Natural killer cell treated with Interleukin-12 subunit alpha and Interleukin-12 subunit beta and Interleukin-15 and Interleukin-18, amount 100 ng/mL, for 72 hours (primary cell): Measurements from ENCODE around the gene NT5C2. TPM values are rescaled to one million over a fixed set of nuclear protein-coding genes. Genes with fewer than 3 reads are reported as not detected.
"Not testable (repeated sequence)": the region's sequence is repeated elsewhere in the genome, so short reads cannot be mapped to it uniquely, and the experiment has no call there.

ENCODE experiments used
- ATAC-seq, 2 donors: fragments of 150-1000 bp; cut with Tn5 transposase in 1 of 2; sonication (Bioruptor Pico), chemical (Tn5 transposase) in 1 of 2; 2 replicates each; pipeline ENCODE4 v1.10.0; 2021
- DNase-seq: peaks from one replicate; pipeline ENCODE4 v3.0.0; 2022; ENCODE audit warnings: low spot score
- H3K27ac Mint-ChIP-seq, 2 donors: 1 replicate in 1 of 2; 2 replicates in 1 of 2; pipeline ENCODE4 v1.8.0; 2022; ENCODE audit warnings: mixed read lengths in 2 of 2, mild to moderate bottlenecking in 1 of 2, moderate library complexity in 1 of 2
- H3K27me3 Mint-ChIP-seq, 2 donors: 1 replicate in 1 of 2; 2 replicates in 1 of 2; pipeline ENCODE4 v1.8.0; 2022; ENCODE audit warnings: mixed read lengths in 2 of 2
- H3K36me3 Mint-ChIP-seq: one replicate; pipeline ENCODE4 v1.8.0; 2022; ENCODE audit warnings: mixed read lengths
- H3K4me1 Mint-ChIP-seq, 2 donors: 1 replicate in 1 of 2; 2 replicates in 1 of 2; pipeline ENCODE4 v1.8.0; 2022; ENCODE audit warnings: low read depth in 2 of 2, mixed read lengths in 2 of 2, mild to moderate bottlenecking in 1 of 2
- H3K4me3 Mint-ChIP-seq: one replicate; pipeline ENCODE4 v1.8.0; 2022; ENCODE audit warnings: mixed read lengths
- H3K9me3 Mint-ChIP-seq: 2 replicates; pipeline ENCODE4 v1.8.0; 2022; ENCODE audit warnings: mixed read lengths
- total RNA-seq, 2 donors: library from RNA; stranded (reverse); gene quantifications; one replicate each; pipeline ENCODE4 v1.2.3, GENCODE V29; 2022

The NT5C2 gene
- total RNA-seq, 2 donors from 2014 or later, result 60.2 to 75.0 TPM

DNA sequence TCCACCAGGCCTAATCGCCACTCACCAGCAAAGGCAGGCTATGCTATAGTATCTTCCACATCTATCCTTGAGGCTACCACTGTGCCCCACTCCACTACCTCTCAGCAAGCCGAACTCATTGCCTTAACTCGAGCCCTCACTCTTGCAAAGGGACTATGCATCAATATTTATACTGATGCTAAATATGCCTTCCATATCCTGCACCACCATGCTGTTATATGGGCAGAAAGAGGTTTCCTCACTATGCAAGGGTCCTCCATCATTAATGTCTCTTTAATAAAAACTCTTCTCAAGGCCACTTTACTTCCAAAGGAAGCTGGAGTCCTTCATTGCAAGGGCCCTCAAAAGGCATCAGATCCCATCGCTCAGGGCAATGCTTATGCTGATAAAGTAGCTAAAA is 17.2 kb upstream of the NT5C2 start:
- Mint-ChIP-seq H3K27me3 (peaks cover 14 to 26% of the 10 kb centered on the region in 2 donors), H3K36me3 (peaks cover 13% of the 10 kb centered on the region)
- not testable (repeated sequence) for H3K9me3 Mint-ChIP-seq, H3K4me3 Mint-ChIP-seq, ATAC-seq, H3K4me1 Mint-ChIP-seq, H3K27ac Mint-ChIP-seq, DNase-seq

DNA sequence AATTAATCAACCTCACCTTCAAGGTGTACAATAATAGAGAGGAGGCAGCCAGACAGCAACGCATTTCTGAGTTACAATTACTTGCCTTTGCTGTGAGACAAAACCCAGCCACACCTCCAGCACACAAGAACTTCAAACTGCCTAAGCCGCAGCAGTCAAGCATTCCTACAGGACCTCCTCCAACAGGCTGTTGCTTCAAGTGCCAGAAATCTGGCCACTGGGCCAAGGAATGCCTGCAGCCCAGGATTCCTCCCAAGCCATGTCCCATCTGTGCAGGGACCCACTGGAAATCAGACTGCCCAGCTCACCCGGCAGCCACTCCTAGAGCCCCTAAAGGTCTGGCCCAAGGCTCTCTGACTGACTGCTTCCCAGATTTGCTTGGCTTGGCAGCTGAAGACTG is 14.6 kb upstream of the NT5C2 start:
- not testable (repeated sequence) for H3K4me3 Mint-ChIP-seq, H3K27ac Mint-ChIP-seq, ATAC-seq

DNA sequence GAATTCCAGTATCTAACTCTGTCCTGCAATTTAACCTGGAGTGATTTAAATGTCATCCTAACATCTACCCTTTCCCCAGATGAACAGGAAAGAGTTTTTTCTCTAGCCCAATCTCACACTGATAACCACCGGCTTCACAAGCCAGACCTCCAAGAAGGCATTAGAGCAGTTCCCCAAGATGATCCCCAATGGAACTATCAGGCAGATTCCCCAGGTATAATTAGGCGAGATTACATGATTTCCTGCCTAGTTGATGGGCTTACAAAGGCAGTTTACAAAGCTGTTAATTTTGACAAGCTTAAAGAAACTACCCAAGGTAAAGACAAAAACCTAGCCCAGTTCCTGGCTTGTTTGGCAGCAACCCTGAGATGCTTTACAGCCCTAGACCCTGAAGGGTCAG is 14.1 kb upstream of the NT5C2 start:
- H3K27ac Mint-ChIP-seq, result no peak overlapping the region
- ATAC-seq, result no peak
- H3K9me3 Mint-ChIP-seq, result peaks cover 3% of the 10 kb centered on the region
- no peak for DNase-seq
- no peak overlapping the region for H3K4me3 Mint-ChIP-seq
- H3K4me1 Mint-ChIP-seq, result no peaks in the 10 kb centered on the region
- H3K27me3 Mint-ChIP-seq, result peaks cover 11 to 16% of the 10 kb centered on the region in 2 donors
- H3K36me3 Mint-ChIP-seq, result peaks cover 4% of the 10 kb centered on the region

More for the DNA sequence above, 14.6 kb upstream of the NT5C2 start:
- not testable (repeated sequence) for H3K4me1 Mint-ChIP-seq, H3K9me3 Mint-ChIP-seq, DNase-seq, H3K36me3 Mint-ChIP-seq
- H3K27me3 Mint-ChIP-seq, result peaks cover 14 to 22% of the 10 kb centered on the region in 2 donors

DNA sequence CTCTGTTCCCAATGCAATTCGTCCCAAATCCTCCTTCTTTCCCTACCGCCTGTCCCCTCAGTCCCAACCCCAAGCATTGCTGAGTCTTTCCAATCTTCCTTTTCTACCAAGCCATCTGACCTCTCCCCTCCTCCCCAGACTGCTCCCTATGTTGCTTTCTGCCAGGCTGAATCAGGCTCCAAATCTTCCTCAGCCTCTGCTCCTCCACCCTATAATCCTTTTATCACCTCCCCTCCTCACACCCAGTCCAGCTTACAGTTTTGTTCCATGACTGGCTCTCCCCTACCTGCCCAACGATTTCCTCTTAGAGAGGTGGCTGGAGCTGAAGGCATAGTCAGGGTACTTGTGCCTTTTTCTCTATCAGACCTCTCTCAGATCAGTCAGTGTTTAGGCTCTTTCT is 13.6 kb upstream of the NT5C2 start:
- not testable (repeated sequence) for DNase-seq, H3K36me3 Mint-ChIP-seq, ATAC-seq, H3K27ac Mint-ChIP-seq, H3K9me3 Mint-ChIP-seq, H3K4me3 Mint-ChIP-seq, H3K4me1 Mint-ChIP-seq
- H3K27me3 Mint-ChIP-seq, result peaks cover 9 to 16% of the 10 kb centered on the region in 2 donors

DNA sequence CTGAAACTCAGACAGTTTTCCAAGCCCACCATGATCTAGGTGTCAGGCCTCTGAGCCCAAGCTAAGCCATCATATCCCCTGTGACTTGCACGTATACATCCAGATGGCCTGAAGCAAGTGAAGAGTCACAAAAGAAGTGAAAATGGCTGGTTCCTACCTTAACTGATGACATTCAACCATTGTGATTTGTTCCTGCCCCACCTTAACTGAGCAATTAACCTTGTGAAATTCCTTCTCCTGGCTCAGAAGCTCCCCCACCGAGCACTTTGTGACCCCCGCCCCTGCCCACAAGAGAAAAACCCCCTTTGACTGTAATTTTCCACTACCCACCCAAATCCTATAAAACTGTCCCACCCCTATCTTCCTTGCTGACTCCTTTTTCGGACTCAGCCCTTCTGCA is 12.3 kb upstream of the NT5C2 start:
- not testable (repeated sequence) for H3K36me3 Mint-ChIP-seq, H3K9me3 Mint-ChIP-seq, ATAC-seq, H3K27ac Mint-ChIP-seq, DNase-seq, H3K4me1 Mint-ChIP-seq, H3K4me3 Mint-ChIP-seq
- peaks cover 11 to 16% of the 10 kb centered on the region in 2 donors for H3K27me3 Mint-ChIP-seq

DNA sequence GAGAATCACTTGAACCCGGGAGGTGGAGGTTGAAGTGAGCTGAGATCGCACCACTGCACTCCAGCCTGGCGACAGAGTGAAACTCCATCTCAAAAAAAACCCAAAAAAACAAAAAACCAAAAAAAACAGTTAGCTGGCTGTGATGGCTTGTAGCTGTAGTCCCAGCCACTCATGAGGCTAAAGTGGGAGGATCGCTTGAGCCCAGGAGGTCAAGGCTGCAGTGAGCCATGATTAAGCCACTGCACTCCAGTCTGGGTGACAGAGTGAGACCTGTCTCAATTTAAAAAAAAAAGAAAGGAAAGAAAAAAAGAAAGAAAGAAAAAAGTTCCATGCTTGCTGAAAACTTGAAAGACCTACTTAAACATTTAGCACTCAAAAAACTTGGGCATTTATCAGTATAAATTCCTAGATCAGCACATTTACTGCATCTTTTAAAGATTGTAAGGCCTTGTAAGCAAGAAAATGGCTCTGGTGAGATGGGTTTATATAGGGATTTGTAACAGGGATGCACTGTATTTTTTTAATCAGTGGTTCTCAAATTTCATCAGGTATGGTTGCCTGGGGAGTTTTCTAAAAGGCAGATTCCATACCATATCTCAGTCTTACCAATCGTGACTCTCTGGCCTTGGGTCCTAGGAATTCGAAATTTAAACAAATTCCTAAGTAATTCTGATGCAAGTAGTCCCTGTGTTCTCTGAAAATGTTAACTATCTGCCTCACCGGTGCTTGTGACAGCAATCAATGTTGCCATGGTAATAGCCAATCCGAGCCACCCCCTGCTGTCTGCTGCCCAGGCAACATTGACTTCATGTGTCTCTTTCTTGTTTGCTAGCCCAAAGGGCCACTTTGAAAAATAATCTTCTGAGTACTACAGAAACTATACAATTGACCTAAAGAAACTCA is 11.5 kb upstream of the NT5C2 start:
- Mint-ChIP-seq H3K4me1 (no peaks in the 10 kb centered on the region), H3K27me3 (peaks cover 11 to 16% of the 10 kb centered on the region in 2 donors), H3K36me3 (no peaks in the 10 kb centered on the region), H3K27ac (no peak overlapping the region), H3K4me3 (no peak overlapping the region), H3K9me3 (no peaks in the 10 kb centered on the region)
- no peak for DNase-seq
- no peak for ATAC-seq

DNA sequence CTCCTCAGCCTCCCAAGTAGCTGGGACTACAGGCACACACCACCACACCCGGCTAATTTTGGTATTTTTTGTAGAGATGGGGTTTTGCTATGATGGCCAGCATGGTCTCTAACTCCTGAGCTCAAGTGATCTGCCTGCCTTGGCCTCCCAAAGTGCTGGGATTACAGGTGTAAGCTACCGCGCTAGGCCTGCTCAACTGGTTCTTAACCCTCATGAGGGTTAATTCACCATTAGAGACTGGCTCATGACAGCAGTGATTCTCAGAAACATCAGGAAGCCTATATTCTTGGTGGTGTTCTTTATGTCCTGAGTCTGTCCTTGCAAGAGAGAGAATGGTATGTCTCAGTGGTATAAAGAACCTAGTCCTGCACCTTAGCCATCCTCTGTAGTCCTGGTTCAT is 10.4 kb upstream of the NT5C2 start:
- Mint-ChIP-seq H3K36me3 (no peaks in the 10 kb centered on the region), H3K4me3 (no peak overlapping the region), H3K9me3 (no peaks in the 10 kb centered on the region), H3K27me3 (peaks cover 11 to 16% of the 10 kb centered on the region in 2 donors), H3K4me1 (no peaks in the 10 kb centered on the region), H3K27ac (no peak overlapping the region)
- DNase-seq, result no peak
- ATAC-seq, result no peak

DNA sequence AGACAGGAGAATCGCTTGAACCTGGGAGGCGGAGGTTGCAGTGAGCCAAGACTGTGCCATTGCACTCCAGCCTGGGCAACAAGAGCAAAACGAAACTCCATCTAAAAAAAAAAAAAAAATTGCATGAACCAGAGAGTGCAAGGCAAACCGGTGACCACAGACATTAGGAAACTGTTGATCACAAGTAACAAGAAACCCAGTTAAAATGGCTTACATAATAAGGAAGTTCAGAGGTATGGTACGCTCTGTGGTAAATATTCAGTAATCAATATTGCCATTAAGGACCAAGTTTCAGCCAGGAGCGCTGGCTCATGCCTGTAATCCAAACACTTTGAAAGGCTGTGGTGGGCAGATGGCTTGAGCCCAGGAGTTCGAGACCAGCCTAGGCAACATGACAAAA is 9.2 kb upstream of the NT5C2 start:
- peaks cover 7 to 10% of the 10 kb centered on the region in 2 donors for H3K4me1 Mint-ChIP-seq
- DNase-seq (no peak), ATAC-seq (peak; percentile 28 to 52)
- H3K36me3 Mint-ChIP-seq, result no peaks in the 10 kb centered on the region
- no peak overlapping the region for H3K4me3 Mint-ChIP-seq
- no peaks in the 10 kb centered on the region for H3K9me3 Mint-ChIP-seq
- no peak overlapping the region for H3K27ac Mint-ChIP-seq
- peaks cover 11 to 16% of the 10 kb centered on the region in 2 donors for H3K27me3 Mint-ChIP-seq

DNA sequence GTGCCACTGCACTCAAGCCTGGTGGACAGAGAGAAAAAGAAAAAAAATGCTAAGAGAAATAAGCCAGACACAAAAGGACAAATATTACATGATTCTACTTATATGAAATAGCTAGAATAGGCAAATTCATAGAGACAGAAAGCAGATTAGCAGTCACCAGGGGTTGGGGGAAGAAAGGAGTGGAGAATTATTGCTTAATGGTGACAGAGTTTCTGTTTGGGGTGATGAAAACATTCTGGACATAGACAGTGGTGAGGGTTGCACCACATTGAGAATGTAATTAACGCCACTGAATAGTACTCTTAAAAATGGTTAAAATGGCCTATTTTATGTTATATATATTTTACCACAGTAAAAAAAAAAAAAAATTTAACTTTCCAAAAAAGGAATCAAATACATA is 6.4 kb upstream of the NT5C2 start:
- Mint-ChIP-seq H3K27ac (no peak overlapping the region), H3K4me3 (no peak overlapping the region), H3K27me3 (peaks cover 0 to 2% of the 10 kb centered on the region in 2 donors), H3K4me1 (peaks cover 12 to 13% of the 10 kb centered on the region in 2 donors), H3K36me3 (no peaks in the 10 kb centered on the region), H3K9me3 (no peaks in the 10 kb centered on the region)
- DNase-seq, result no peak
- no peak for ATAC-seq

DNA sequence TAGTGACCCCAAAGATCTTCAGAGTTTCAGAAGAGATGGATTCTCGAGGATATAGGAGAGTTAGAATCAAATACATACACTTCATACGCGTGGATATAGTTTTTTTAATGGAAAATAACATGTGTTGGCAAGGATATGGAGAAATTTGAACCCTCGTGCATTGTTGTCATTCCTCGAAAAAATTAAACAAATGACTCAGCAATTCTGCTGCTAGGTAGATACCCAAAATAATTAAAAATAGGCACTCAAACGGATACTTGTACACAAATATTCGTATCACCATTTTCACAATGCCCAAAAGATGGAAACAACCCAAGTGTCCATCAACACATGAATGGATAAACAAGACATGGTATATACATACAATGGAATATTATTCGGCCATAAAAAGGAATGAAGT is 5.6 kb upstream of the NT5C2 start:
- Mint-ChIP-seq H3K4me1 (peaks cover 19% of the 10 kb centered on the region in 2 donors), H3K27me3 (peaks cover 0 to 2% of the 10 kb centered on the region in 2 donors), H3K4me3 (no peak overlapping the region), H3K27ac (no peak overlapping the region), H3K36me3 (no peaks in the 10 kb centered on the region), H3K9me3 (no peaks in the 10 kb centered on the region)
- ATAC-seq (no peak), DNase-seq (no peak)

DNA sequence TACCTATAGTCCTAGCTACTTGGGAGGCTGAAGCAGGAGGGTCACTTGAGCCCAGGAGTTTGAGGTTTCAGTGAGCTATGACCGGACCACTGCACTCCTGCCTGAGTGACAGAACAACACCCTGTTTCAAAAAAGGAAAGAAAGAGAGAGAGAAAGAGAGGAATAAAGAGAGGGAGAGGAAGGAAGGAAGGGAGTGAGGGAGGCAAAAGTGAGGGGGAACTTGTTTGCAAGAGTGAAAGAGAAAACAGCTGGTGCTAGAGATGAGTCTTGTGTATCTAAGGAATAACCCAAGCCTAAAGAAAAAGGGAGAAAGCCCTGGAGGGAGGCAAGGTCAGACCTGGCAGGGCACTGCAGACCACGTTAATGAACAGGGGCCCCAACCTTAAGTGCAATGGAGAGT is 4.8 kb upstream of the NT5C2 start:
- Mint-ChIP-seq H3K4me1 (peaks cover 23% of the 10 kb centered on the region in 2 donors), H3K27ac (peak overlapping the region; percentile 24 to 44), H3K27me3 (peaks cover 0 to 2% of the 10 kb centered on the region in 2 donors), H3K36me3 (no peaks in the 10 kb centered on the region), H3K9me3 (no peaks in the 10 kb centered on the region), H3K4me3 (peak overlapping the region; percentile 48)
- ATAC-seq (no peak), DNase-seq (no peak)

DNA sequence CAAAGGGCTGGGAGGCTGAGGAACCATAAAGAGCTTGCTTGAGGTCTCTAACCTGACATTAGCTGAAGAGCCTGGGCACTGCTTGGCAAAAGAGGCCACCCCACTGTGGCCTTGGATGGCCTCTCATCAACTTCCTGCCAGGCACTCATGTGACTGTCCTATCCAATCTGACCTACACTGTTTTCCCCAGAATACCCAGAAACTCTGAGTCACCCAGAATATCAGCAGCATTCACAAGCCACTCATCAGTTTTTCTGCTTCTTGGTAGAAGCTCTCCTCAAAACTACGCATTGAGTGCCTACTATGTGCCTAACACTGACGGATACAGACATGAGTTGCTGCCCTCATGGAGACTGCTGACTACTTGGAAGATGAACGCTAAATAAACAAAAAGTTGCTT is 4.1 kb upstream of the NT5C2 start:
- Mint-ChIP-seq H3K36me3 (no peaks in the 10 kb centered on the region), H3K4me3 (peak overlapping the region; percentile 48), H3K9me3 (no peaks in the 10 kb centered on the region), H3K27me3 (peaks cover 0 to 2% of the 10 kb centered on the region in 2 donors), H3K4me1 (peaks cover 23% of the 10 kb centered on the region in 2 donors), H3K27ac (peak overlapping the region; percentile 24 to 44)
- ATAC-seq (peak in 1 of 2 donors; percentile 50), DNase-seq (no peak)

DNA sequence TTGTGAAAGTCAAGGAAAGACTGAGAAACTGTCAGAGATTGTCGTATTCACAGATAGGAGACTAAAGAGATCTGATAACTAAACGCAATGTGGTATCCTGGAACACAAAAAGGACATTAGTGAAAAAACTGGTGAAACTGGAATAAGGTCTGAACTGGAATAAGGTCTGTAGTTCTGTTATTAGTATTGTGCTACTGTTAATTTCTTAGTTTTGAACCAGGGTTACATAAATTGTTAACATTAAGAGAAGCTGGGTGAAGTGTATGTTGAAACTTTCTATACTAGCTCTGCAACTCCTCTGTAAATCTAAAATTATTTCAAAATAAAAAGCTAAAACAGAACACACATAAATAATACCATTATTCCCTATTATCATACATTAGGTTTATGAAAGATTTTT is 3.4 kb upstream of the NT5C2 start:
- Mint-ChIP-seq H3K9me3 (no peaks in the 10 kb centered on the region), H3K27ac (peak overlapping the region in 1 of 2 donors; percentile 44), H3K4me3 (no peak overlapping the region), H3K36me3 (no peaks in the 10 kb centered on the region), H3K4me1 (peaks cover 28 to 29% of the 10 kb centered on the region in 2 donors), H3K27me3 (peaks cover 0 to 2% of the 10 kb centered on the region in 2 donors)
- no peak for ATAC-seq
- DNase-seq, result no peak

DNA sequence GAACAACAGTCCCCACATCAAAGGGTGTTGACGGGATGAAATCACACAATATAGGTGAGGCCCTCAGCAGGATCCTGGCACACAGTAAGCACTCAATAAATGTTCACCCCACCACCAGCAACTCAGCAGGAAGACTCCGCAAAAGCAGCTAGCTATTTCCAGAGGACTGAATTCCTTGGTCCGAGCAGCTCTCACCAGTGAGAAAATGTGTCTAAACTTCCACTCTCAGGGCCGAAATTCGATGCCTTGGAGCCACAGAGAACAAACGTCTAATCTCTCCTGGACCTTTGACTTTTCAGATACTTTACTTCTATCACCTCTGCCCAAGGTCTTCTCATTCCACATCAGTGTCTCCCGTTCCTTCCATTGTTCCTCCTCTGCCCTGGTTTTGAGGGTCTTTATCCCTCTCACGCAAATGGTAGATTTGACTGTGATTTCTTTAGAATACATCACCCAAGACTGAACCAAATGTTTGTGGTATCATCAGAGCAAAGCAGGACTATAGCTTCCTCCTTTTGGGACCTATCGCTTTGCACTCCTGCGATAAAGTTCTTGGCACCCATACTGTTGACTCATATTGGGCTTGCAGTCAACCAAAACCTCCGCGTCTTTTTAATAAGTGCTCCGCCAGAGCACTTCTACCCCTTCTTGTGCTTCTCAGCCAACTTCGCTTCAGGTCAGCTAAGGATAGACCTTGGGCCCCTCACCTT is 903 bp upstream of the NT5C2 start:
- Mint-ChIP-seq H3K4me1 (peaks cover 38 to 42% of the 10 kb centered on the region in 2 donors), H3K27ac (peak overlapping the region; percentile 76 to 99), H3K9me3 (no peaks in the 10 kb centered on the region), H3K27me3 (no peaks in the 10 kb centered on the region), H3K4me3 (peak overlapping the region; percentile 91), H3K36me3 (no peaks in the 10 kb centered on the region)
- ATAC-seq (no peak), DNase-seq (no peak)
